HEK293 (cell line): ENCODE data around the gene SCAF4.

Experiments used
- SALL2 ChIP-seq: fragments of 450-650 bp; formaldehyde crosslinking; IDR thresholded peaks from 2 replicates; pipeline ENCODE4 v1.5.0; 2017; ENCODE audit warnings: missing biosample characterization, mild to moderate bottlenecking, missing genetic modification characterization, borderline replicate concordance
- SETDB1 ChIP-seq: IDR thresholded peaks from one replicate; pipeline ENCODE4 v1.6.1; 2017; ENCODE audit warnings: mild to moderate bottlenecking, low read length, moderate library complexity, mixed read lengths; ENCODE audit not compliant: insufficient read length
- SP3 ChIP-seq: fragments of 450-650 bp; formaldehyde crosslinking; IDR thresholded peaks from 2 replicates; pipeline ENCODE4 v1.5.1; 2016; ENCODE audit warnings: missing biosample characterization, missing genetic modification characterization
- ZNF24 ChIP-seq: fragments of 450-650 bp; formaldehyde crosslinking; IDR thresholded peaks from 2 replicates; pipeline ENCODE4 v1.5.1; 2016; ENCODE audit warnings: missing biosample characterization, missing genetic modification characterization
- ZNF302 ChIP-seq: fragments of 450-650 bp; formaldehyde crosslinking; IDR thresholded peaks from 2 replicates; pipeline ENCODE4 v1.5.1; 2016; ENCODE audit warnings: missing biosample characterization, missing genetic modification characterization, low read depth
- ZNF324 ChIP-seq: fragments of 450-650 bp; formaldehyde crosslinking; IDR thresholded peaks from 2 replicates; pipeline ENCODE4 v1.5.1; 2016; ENCODE audit warnings: missing biosample characterization, missing genetic modification characterization
- ZNF585B ChIP-seq: fragments of 450-650 bp; formaldehyde crosslinking; IDR thresholded peaks from 2 replicates; pipeline ENCODE4 v1.5.1; 2016; ENCODE audit warnings: missing biosample characterization, missing genetic modification characterization
- ZNF785 ChIP-seq: fragments of 450-650 bp; formaldehyde crosslinking; IDR thresholded peaks from 2 replicates; pipeline ENCODE4 v1.5.1; 2016; ENCODE audit warnings: missing biosample characterization, missing genetic modification characterization
- TF ChIP-seq, protein P1 (sequence below): fragments of 450-650 bp; formaldehyde crosslinking; IDR thresholded peaks from 2 replicates; pipeline ENCODE4 v1.5.1; 2016; ENCODE audit warnings: missing biosample characterization, missing genetic modification characterization, low read depth
- TF ChIP-seq, protein P2 (sequence below): fragments of 450-650 bp; formaldehyde crosslinking; IDR thresholded peaks from 2 replicates; pipeline ENCODE4 v1.5.1; 2016; ENCODE audit warnings: missing biosample characterization, missing genetic modification characterization, borderline replicate concordance
- TF ChIP-seq, protein P3 (sequence below): fragments of 450-650 bp; formaldehyde crosslinking; IDR thresholded peaks from 2 replicates; pipeline ENCODE4 v1.5.1; 2016; ENCODE audit warnings: missing biosample characterization, missing genetic modification characterization
- TF ChIP-seq, protein P4 (sequence below): fragments of 450-650 bp; formaldehyde crosslinking; IDR thresholded peaks from 2 replicates; pipeline ENCODE4 v1.5.1; 2016; ENCODE audit warnings: missing biosample characterization, missing genetic modification characterization
- TF ChIP-seq, protein P5 (sequence below): fragments of 450-650 bp; formaldehyde crosslinking; IDR thresholded peaks from 2 replicates; pipeline ENCODE4; 2016; ENCODE audit warnings: missing biosample characterization, missing genetic modification characterization
- TF ChIP-seq, protein P6 (sequence below): fragments of 450-650 bp; formaldehyde crosslinking; IDR thresholded peaks from 2 replicates; pipeline ENCODE4 v1.5.1; 2016; ENCODE audit warnings: missing biosample characterization, missing genetic modification characterization
- TF ChIP-seq, protein P7 (sequence below): fragments of 450-650 bp; formaldehyde crosslinking; IDR thresholded peaks from 2 replicates; pipeline ENCODE4 v1.5.0; 2017; ENCODE audit warnings: missing biosample characterization, missing genetic modification characterization, borderline replicate concordance

SCAF4 gene

DNA sequence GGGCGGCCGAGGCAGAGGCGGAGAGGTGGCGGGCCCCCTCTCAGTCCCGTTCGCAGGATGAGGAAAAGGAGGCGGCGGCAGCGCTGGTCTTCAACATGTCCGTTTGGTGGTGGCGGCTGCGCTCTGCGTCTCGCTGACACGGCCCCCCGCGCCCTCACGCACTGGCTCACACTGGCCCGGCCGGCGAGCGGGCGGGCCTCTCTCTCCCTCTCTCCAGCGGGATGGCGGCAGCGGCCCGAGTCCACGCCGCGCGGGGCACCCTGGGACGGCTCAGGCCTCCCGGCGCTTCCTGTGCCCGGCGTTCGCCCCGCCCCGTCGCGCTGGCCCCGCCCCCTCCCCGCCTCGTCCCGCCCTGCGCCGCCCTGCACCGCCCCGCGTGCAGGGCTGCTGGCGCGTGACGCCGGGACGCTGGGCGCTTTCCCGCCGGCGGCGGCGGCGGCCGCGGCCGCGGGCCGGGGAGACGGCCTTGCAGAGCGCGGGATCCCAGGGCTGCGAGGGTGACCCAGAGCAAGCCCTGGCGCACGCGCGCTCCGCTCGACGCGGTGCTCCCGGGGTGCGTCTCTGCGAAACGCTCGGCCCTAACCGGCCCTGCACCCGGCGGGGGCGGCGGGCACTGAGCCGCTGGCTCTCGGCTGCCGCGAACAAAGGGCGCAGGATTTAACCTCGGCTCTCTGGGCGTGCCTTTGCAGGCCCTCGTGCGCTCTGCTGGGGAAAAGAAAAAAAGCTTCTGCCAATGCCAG lies at the start of gene SCAF4 (continued):
- TF ChIP-seq ZNF585B = no peak; the same call in 1 of the 2 replicates
- TF ChIP-seq, protein P1, sequence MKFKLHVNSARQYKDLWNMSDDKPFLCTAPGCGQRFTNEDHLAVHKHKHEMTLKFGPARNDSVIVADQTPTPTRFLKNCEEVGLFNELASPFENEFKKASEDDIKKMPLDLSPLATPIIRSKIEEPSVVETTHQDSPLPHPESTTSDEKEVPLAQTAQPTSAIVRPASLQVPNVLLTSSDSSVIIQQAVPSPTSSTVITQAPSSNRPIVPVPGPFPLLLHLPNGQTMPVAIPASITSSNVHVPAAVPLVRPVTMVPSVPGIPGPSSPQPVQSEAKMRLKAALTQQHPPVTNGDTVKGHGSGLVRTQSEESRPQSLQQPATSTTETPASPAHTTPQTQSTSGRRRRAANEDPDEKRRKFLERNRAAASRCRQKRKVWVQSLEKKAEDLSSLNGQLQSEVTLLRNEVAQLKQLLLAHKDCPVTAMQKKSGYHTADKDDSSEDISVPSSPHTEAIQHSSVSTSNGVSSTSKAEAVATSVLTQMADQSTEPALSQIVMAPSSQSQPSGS (tag by site-specific recombination) = no peak
- TF ChIP-seq, protein P2, sequence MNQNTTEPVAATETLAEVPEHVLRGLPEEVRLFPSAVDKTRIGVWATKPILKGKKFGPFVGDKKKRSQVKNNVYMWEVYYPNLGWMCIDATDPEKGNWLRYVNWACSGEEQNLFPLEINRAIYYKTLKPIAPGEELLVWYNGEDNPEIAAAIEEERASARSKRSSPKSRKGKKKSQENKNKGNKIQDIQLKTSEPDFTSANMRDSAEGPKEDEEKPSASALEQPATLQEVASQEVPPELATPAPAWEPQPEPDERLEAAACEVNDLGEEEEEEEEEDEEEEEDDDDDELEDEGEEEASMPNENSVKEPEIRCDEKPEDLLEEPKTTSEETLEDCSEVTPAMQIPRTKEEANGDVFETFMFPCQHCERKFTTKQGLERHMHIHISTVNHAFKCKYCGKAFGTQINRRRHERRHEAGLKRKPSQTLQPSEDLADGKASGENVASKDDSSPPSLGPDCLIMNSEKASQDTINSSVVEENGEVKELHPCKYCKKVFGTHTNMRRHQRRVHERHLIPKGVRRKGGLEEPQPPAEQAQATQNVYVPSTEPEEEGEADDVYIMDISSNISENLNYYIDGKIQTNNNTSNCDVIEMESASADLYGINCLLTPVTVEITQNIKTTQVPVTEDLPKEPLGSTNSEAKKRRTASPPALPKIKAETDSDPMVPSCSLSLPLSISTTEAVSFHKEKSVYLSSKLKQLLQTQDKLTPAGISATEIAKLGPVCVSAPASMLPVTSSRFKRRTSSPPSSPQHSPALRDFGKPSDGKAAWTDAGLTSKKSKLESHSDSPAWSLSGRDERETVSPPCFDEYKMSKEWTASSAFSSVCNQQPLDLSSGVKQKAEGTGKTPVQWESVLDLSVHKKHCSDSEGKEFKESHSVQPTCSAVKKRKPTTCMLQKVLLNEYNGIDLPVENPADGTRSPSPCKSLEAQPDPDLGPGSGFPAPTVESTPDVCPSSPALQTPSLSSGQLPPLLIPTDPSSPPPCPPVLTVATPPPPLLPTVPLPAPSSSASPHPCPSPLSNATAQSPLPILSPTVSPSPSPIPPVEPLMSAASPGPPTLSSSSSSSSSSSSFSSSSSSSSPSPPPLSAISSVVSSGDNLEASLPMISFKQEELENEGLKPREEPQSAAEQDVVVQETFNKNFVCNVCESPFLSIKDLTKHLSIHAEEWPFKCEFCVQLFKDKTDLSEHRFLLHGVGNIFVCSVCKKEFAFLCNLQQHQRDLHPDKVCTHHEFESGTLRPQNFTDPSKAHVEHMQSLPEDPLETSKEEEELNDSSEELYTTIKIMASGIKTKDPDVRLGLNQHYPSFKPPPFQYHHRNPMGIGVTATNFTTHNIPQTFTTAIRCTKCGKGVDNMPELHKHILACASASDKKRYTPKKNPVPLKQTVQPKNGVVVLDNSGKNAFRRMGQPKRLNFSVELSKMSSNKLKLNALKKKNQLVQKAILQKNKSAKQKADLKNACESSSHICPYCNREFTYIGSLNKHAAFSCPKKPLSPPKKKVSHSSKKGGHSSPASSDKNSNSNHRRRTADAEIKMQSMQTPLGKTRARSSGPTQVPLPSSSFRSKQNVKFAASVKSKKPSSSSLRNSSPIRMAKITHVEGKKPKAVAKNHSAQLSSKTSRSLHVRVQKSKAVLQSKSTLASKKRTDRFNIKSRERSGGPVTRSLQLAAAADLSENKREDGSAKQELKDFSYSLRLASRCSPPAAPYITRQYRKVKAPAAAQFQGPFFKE = no peak
- no peak for TF ChIP-seq ZNF24
- TF ChIP-seq, protein P3, sequence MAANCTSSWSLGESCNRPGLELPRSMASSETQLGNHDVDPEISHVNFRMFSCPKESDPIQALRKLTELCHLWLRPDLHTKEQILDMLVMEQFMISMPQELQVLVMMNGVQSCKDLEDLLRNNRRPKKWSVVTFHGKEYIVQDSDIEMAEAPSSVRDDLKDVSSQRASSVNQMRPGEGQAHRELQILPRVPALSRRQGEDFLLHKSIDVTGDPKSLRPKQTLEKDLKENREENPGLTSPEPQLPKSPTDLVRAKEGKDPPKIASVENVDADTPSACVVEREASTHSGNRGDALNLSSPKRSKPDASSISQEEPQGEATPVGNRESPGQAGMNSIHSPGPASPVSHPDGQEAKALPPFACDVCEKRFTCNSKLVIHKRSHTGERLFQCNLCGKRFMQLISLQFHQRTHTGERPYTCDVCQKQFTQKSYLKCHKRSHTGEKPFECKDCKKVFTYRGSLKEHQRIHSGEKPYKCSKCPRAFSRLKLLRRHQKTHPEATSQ (tag by site-specific recombination) = peak; percentile 91
- TF ChIP-seq, protein P4, sequence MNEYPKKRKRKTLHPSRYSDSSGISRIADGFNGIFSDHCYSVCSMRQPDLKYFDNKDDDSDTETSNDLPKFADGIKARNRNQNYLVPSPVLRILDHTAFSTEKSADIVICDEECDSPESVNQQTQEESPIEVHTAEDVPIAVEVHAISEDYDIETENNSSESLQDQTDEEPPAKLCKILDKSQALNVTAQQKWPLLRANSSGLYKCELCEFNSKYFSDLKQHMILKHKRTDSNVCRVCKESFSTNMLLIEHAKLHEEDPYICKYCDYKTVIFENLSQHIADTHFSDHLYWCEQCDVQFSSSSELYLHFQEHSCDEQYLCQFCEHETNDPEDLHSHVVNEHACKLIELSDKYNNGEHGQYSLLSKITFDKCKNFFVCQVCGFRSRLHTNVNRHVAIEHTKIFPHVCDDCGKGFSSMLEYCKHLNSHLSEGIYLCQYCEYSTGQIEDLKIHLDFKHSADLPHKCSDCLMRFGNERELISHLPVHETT (tag by site-specific recombination) = peak; percentile 13
- TF ChIP-seq SALL2 (tag by site-specific recombination) = no peak
- TF ChIP-seq, protein P5, sequence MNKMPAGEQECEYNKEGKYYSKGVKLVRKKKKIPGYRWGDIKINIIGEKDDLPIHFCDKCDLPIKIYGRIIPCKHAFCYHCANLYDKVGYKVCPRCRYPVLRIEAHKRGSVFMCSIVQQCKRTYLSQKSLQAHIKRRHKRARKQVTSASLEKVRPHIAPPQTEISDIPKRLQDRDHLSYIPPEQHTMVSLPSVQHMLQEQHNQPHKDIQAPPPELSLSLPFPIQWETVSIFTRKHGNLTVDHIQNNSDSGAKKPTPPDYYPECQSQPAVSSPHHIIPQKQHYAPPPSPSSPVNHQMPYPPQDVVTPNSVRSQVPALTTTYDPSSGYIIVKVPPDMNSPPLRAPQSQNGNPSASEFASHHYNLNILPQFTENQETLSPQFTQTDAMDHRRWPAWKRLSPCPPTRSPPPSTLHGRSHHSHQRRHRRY (tag by site-specific recombination) = no peak
- TF ChIP-seq ZNF785 (tag by site-specific recombination) = no peak; the same call in 1 of the 2 replicates
- TF ChIP-seq, protein P6, sequence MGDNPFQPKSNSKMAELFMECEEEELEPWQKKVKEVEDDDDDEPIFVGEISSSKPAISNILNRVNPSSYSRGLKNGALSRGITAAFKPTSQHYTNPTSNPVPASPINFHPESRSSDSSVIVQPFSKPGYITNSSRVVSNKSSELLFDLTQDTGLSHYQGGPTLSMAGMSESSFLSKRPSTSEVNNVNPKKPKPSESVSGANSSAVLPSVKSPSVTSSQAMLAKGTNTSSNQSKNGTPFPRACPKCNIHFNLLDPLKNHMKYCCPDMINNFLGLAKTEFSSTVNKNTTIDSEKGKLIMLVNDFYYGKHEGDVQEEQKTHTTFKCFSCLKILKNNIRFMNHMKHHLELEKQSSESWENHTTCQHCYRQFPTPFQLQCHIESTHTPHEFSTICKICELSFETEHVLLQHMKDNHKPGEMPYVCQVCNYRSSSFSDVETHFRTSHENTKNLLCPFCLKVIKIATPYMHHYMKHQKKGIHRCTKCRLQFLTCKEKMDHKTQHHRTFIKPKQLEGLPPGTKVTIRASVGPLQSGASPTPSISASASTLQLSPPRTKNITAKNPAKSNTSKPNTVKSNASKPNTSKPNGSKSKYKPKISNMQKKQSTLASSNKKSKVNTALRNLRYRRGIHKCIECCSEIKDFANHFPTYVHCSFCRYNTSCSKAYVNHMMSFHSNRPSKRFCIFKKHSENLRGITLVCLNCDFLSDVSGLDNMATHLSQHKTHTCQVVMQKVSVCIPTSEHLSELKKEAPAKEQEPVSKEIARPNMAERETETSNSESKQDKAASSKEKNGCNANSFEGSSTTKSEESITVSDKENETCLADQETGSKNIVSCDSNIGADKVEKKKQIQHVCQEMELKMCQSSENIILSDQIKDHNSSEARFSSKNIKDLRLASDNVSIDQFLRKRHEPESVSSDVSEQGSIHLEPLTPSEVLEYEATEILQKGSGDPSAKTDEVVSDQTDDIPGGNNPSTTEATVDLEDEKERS (tag by site-specific recombination) = no peak
- TF ChIP-seq SP3 = peak; percentile 47; the same call in 1 of the 2 replicates
- no peak for TF ChIP-seq ZNF302 (tag by site-specific recombination)
- peak; percentile 59 for TF ChIP-seq ZNF324 (tag by site-specific recombination)
- no peak for TF ChIP-seq SETDB1
- TF ChIP-seq, protein P7, sequence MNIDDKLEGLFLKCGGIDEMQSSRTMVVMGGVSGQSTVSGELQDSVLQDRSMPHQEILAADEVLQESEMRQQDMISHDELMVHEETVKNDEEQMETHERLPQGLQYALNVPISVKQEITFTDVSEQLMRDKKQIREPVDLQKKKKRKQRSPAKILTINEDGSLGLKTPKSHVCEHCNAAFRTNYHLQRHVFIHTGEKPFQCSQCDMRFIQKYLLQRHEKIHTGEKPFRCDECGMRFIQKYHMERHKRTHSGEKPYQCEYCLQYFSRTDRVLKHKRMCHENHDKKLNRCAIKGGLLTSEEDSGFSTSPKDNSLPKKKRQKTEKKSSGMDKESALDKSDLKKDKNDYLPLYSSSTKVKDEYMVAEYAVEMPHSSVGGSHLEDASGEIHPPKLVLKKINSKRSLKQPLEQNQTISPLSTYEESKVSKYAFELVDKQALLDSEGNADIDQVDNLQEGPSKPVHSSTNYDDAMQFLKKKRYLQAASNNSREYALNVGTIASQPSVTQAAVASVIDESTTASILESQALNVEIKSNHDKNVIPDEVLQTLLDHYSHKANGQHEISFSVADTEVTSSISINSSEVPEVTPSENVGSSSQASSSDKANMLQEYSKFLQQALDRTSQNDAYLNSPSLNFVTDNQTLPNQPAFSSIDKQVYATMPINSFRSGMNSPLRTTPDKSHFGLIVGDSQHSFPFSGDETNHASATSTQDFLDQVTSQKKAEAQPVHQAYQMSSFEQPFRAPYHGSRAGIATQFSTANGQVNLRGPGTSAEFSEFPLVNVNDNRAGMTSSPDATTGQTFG (tag by site-specific recombination) = no peak
